ENCODE data around the gene LZTR1.

Gene LZTR1

DNA sequence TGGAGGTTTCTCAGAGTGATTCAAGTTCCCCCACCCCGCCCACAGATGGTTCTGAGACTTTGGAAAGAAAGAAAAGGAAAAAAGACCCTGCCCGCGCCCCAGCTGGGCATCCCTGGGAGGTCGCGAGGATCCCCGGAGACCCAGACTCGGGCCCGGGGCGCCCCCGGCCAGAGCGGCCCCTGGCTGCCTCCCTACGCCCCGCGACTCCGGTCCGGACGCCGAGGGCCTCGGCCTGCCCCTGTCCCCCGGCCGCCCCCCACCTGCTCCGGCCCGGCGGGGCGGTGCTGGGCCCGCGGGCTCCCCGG lies 17.3 kb upstream of the LZTR1 start:
- TF ChIP-seq, protein P1, sequence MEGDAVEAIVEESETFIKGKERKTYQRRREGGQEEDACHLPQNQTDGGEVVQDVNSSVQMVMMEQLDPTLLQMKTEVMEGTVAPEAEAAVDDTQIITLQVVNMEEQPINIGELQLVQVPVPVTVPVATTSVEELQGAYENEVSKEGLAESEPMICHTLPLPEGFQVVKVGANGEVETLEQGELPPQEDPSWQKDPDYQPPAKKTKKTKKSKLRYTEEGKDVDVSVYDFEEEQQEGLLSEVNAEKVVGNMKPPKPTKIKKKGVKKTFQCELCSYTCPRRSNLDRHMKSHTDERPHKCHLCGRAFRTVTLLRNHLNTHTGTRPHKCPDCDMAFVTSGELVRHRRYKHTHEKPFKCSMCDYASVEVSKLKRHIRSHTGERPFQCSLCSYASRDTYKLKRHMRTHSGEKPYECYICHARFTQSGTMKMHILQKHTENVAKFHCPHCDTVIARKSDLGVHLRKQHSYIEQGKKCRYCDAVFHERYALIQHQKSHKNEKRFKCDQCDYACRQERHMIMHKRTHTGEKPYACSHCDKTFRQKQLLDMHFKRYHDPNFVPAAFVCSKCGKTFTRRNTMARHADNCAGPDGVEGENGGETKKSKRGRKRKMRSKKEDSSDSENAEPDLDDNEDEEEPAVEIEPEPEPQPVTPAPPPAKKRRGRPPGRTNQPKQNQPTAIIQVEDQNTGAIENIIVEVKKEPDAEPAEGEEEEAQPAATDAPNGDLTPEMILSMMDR (conservative IDR thresholded peaks at IDR 0.05; ENCODE audit: low read depth, low read length): no peak
- peak overlapping the region; percentile 17 for H3K4me3 ChIP-seq (ENCODE audit: low read depth, low read length)

DNA sequence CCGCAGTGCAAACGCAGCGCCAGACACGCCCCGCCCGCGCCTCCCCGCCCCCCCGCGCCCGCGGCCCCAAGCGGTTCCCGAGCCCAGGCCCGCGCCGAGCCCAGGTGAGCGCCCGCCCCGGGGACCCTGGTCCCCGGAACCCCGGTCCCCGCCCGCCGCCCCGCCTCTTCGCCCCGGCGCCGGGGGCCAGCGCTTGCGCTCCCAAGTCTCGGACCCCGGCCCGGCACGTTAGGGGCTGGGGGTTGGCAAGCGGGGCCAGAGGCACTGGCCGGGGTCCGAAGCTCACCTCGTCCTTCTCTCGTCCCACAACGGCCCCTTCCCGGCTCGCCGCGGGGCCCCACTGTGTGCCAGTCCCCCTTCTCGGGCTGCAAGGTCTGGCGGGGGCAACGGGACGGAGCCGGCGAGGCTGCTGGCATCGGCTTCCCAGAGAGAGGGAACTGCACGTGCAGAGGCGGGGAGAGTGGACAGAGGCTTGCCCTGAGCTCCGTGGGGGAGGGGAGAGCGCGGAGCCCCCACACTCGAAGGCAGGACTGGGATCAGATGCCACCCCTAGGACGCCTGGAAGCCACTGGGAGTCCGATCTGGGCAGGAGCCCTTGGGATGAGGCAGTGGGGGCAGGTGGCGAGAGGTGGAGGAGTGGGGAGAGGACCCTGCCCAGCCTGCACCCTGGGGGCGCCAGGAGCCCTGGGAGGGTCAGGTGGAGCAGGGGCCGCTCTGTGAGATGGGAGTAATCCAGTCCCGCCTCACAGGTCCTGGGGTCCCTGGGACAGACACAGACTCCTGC lies 16.8 kb upstream of the LZTR1 start:
- DNase-seq (ENCODE audit: low read depth): no peak
- H3K4me3 ChIP-seq (ENCODE audit: low read depth, low read length): peak overlapping the region; percentile 37
- TF ChIP-seq, protein P1 (conservative IDR thresholded peaks at IDR 0.05; ENCODE audit: low read depth, low read length): no peak

More for the DNA sequence above, 17.3 kb upstream of the LZTR1 start:
- DNase-seq (ENCODE audit: low read depth): no peak

GRCh38 chr22:20965888-20966855 lies 15.9 kb upstream of the LZTR1 start:
- no peak for DNase-seq (ENCODE audit: low read depth)
- TF ChIP-seq, protein P1 (conservative IDR thresholded peaks at IDR 0.05; ENCODE audit: low read depth, low read length): no peak
- no peak overlapping the region for H3K4me3 ChIP-seq (ENCODE audit: low read depth, low read length)

DNA sequence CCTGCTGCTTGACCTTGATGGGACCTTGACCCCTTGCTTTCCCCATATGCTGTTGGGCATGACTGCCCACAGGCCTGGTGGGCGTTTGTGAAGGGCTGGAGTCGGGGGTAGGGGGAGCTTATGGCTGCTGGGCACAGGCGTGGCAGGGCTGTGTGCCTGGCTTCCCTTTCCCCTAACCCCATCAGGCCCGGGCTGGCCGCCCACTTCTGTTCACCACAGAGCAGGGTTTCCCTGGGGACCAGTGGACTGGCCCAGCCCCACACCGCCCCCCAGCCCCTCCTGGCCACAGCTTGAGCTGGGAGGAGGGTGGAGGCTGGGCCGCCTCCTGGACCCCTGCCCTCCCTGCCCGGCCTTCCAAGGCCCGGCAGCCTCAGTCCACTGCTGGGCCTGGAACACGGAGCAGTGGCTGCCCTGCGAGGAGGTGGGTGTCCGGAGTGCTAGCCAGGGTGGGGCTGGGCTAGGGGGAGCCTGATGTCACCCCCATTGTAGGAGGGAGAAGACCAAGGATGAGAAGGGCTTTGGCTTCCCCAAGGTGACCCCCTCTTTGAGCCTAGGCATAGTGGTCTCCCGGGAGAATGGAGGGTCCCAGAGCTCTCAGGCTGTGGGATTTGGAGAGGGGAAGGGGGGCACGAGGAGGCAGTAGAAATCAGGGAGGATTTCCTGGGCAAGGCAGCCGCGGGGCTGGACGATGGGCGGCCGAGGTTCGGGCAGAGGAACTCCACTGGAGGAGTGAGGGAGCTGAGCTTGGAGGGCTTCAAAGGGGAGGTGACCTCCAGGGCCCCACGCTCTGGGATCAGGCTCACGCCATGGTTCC lies 15.0 kb upstream of the LZTR1 start, which contains the start of gene AIFM3:
Gene AIFM3, plus strand, starts transcription at position 373 of the 814 bp plus-strand sequence. CDS start 690 bp downstream, outside the sequence.
- H3K4me3 ChIP-seq (ENCODE audit: low read depth, low read length): no peak within 1 kb of the TSS
- TF ChIP-seq, protein P1 (conservative IDR thresholded peaks at IDR 0.05; ENCODE audit: low read depth, low read length): no peak
- DNase-seq (ENCODE audit: low read depth): no peak

- no peak for DNase-seq (ENCODE audit: low read depth)
- no peak overlapping the region for H3K4me3 ChIP-seq (ENCODE audit: low read depth, low read length)
- TF ChIP-seq, protein P1 (conservative IDR thresholded peaks at IDR 0.05; ENCODE audit: low read depth, low read length): no peak
Observed at GRCh38 chr22:20967697-20968211, 14.3 kb upstream of the LZTR1 start.

- DNase-seq (ENCODE audit: low read depth): no peak
- TF ChIP-seq, protein P1 (conservative IDR thresholded peaks at IDR 0.05; ENCODE audit: low read depth, low read length): no peak
- H3K4me3 ChIP-seq (ENCODE audit: low read depth, low read length): no peak overlapping the region
Observed at GRCh38 chr22:20968281-20968977, 13.7 kb upstream of the LZTR1 start.

Measured in choroid plexus epithelial cell (primary cell).